ENCODE results near the gene KMT2D.
"Not testable (repeated sequence)": the region's sequence is repeated elsewhere in the genome, so short reads cannot be mapped to it uniquely, and the experiment has no call there.

The KMT2D gene

DNA sequence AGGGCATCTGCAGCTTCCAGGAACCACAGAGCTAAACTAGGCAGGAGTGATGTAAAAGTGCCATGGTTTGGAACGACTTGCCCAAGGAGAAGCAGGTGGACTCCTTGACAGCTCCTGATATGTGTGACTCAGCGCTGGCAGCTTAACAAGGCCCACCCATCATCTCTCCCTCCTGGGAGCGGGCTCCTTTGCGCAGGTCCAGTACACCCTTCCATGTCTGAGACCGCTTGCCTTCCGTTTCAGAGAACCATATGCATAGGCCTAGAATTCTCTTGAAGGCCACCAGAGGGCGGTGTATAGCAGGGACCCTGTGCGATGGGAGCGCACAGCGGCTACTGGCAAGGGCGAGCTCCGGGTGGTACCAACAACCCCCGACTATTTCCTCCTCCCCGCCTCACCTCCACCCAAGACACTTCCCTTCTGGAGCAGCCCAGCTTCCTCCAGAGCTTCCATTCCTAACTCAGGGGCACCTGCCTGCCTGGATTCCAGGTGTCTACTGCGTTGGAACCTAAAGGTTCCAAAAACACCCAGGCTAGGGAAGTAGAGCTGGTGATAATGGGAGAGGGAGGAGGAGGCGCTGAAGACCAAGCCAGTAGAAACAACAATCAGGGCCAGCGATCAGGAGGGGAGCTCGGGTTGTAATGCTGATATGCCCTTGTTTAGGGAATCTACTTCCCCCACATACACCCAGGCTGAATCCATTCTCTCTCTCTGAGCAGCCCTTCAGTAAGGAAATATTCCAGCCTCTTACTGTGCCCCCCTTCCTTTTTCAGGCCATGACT lies 27.7 kb upstream of the KMT2D start:
- DNase-seq (ENCODE audit: low read depth), result peak; percentile 69

DNA sequence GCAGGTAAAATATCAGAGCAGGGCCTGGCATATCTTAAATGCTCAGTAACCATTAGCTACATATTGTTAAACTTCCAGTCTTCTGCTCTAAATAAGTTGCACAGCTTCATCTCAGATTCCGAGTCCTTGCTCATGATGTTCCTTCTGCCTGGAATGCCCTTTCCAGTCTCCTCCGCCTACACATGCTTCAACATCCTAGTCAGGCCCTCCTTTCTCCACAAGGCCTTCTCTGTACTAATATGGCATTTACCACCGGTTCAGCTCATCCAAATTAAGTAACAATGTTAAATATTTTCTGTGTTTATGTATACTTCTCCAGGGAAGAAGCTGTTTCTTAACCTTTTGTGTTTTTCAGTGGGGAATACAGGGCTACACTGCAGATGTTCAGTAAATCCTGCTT lies 25.5 kb upstream of the KMT2D start:
- DNase-seq (ENCODE audit: low read depth), result no peak

DNA sequence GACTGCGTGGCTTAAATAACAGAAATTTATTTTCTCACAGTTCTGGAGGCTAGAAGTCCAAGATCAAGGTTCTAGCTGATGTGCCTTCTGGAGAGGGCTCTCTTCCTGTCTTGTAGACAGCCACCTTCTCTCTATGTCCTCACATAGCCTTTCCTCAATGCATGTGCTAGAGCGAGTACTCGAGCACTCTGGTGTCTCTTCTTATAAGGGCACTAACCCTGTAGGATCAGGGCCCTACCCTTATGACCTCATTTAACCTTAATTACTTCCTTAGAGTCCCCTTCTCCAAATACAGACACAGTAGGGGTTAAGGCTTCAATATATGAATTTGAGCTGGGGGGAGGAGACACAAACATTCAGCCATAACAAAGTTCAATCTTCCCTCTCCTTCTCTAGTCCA lies 23.8 kb upstream of the KMT2D start:
- no peak for DNase-seq (ENCODE audit: low read depth)

DNA sequence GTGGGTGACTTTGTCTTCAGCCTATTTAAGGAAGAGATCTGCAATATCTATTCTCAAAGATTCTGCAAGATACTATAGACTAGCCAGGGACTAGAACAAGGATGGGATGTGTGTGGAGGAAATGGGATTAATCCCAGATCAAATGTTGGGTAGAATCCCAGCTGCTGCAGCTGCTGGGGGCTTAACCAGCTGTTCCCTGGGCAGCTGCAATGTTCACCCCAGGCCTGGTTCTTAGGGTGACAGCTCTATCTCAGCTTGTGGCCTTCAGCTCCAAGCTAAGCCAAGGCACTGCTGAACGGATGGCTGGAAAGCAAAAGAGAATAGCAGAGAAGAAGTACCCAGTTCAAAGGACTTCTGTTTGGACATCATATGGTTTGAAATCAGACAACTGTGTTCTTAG lies 19.2 kb upstream of the KMT2D start:
- no peak for DNase-seq (ENCODE audit: low read depth)

DNA sequence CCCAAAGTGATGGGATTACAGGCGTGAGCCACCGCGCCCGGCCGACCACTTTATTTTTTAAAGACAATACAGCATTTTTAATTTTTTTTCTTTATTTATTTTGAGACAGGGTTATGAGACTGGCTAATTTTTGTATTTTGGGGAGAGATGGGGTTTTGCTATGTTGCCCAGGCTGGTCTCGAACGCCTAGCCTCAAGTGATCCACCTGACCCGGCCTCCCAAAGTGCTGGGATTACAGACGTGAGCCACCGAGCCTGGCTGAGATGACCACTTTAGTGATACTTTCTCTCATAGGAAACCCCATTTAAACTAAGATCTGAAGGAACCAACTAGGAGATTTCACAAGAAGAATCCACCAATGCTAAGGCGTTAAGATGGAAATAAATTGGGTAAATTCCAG lies 10.4 kb upstream of the KMT2D start:
- DNase-seq (ENCODE audit: low read depth), result no peak

DNA sequence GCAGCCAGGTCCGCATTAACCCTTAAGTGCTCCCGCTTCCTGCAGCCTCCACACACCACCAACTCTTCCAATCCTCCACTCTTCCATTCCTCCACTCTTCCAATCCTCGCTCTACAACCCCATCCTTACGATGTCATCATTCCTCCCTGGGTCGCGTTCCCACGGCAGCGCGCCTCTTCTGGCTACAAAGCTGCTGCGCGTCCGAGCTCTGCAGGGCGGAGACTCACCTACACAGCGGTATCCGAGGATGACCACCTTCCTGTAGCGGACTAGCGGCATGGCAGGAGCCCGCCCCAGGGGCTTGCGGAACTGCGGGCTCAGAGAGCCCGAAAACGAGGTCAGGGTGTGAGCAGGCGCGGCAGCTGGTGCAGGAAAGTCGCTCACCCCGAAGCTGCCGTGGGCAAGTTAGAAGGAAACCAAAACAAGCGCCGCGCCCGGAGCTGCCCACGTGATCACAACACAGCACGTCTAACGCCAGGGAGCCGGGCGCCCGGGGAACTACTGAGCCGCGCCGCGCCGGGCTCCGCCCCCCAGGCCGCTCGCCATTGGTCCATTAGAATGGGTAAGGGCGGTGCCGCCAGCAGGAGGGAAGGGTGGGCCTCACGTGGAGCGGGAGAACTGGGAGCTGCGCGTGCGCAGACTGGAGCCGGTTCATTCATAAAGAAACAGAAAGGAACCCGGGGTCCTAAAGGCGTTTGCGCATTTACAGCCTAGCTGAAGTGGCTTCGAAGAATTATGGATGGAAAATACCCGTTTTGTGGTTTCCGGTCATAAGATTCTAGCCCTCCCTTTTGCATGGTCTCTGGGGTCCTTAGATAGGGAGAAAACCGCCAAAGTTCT lies 9.1 kb upstream of the KMT2D start, which contains the start of gene RHEBL1:
TSS of gene RHEBL1 (minus strand) at position 473 of the 840 bp plus-strand sequence. CDS start at position 279, 194 bp downstream.
- DNase-seq (ENCODE audit: low read depth), result peak; percentile 67

DNA sequence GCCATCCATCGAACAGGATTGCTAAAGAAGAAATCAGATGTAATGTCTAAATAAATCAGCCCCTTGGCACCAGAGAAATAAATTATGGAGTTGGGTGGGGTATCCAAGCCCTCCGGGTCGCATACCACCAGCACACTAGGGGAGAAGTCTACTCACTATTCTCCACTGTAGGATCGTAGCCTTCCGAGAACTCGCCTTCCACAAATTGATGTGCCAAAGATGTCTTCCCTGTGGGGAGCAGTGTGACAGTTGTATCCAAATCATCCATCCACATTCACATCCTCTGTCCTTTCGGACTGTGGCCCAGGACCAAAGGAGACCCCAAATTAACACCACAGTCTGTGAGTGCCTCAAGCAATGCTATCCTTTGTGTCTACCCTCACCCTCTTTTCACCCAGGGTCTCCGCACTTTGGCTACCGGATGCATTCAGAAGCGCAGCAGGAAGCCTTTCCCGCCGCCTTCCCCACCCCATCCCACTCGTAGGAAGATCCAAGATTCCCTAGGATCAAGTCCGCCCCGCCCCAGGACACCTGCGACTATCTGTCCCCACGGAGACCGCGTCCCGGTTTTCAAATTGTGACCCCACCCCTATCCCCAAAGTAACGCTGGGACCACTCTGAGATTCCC lies 8.4 kb upstream of the KMT2D start:
- DNase-seq (ENCODE audit: low read depth), result no peak

DNA sequence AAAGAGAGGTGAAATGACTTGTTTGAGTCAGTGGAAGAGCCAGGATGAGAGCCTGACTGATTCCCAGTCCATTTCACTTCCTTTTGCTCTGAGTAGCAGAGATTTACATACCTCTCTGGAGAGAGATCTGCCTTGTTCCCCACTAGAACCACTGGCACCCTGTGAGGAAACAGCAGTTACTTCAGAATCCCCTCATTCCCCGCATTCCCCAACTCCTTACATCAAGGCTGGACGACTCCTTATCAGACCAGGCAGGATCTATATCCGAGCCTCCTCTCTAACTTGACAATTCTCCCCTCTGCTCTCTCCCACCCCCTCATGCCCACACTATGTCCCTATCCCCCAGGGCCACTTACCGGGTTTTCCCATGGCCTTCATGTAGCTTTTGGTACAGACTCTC lies 5.5 kb upstream of the KMT2D start:
- no peak for DNase-seq (ENCODE audit: low read depth)

DNA sequence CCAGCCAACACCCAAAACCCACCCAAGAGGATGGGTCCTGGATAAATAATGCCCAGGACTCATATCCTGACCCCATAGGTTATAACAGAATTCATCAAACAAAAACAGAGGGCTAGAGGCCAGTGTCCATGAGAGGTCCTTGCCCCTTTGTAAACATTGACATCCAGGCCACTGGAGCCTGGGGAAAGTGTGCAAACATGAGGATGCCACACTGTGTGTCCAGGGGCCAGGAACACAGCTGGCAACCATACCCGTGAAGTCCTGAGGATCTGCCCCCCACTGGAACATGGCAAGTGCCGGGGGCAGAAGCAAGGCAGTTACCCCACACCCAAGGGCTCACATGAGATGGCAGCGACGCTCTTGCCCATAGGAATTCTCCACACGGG lies 4.2 kb upstream of the KMT2D start:
- no peak for DNase-seq (ENCODE audit: low read depth)

DNA sequence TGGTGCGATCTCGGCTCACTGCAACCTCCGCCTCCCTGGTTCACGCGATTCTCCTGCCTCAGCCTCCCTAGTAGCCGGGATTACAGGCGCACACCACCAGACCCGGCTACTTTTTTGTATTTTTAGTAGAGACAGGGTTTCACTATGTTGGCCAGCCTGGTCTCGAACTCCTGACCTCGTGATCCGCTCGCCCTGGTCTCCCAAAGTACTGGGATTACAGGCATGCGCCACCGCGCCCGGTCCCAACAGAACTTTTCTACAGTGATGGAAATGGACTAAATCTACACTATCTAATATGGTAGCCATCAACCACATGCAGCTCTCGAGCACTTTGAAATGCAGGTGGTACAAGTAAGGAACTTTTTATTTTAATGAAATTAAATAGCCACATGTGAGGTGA lies 1.3 kb upstream of the KMT2D start:
- DNase-seq (ENCODE audit: low read depth), result not testable (repeated sequence)

DNA sequence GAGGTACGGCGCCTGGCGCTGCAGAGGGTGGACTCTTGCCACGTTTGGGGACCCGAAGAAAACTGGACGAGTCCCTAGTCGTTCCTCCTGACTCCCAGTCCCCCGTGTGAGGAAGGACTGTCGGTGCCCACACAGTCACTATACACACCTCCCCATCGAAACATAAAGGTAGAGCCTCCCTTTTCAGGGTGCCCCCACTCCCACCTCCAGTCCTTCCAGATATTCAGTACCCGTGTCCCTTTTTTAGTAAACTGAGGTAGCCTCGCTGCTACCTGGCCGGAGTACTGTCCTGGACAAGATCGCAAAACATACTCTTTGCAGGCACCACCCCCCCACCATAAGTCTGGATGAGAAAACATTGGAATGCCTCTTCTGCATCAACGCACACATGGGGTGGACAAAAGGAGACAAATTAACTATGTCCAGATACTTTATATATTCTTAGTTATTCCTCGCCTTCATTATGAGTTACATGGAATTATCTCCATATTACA lies 610 bp upstream of the KMT2D start:
- no peak for DNase-seq (ENCODE audit: low read depth)

DNA sequence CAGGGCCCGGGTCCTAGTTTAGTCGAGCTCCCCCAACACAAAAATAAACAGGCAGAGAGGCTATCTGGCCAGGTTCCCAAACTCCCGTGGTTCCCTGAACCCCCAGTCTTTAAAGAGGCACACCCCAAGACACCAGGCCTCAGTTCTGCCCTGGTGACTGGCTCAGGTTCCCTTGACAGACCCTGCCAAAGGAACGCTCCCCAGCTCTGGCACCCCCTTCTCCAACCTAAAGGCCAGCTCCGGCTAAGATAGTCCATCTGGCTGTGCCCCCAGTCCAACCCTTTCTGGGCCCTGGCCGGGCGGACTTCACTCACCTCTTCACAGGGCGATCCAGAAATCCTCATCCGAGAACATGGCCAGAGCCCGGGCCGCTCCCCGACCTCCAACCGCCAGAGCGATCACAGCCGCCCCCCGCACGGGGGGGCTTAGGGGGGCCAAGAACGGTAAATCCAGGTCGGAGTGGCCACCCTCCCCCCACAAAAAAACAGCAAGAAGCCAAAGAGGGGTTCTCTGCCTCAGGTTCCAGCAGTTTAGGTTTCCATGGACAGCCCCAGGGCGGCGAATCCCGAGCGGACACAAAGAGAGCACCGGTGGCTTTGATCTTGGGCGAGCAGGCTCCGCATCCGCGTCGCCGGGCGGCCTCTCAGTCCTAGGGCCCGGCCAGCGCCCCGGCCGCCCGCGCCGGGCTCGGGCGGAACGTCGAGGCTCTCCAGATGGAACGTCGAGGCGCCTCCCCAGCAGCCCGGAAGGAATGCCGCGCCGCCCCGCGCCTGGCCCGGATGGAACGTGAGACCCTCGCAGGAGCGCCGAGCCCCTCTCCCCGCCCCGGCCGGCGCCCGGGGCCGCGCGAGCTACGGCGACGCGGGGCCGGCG lies 1.1 kb downstream of the KMT2D start:
- DNase-seq (ENCODE audit: low read depth), result no peak

DNA sequence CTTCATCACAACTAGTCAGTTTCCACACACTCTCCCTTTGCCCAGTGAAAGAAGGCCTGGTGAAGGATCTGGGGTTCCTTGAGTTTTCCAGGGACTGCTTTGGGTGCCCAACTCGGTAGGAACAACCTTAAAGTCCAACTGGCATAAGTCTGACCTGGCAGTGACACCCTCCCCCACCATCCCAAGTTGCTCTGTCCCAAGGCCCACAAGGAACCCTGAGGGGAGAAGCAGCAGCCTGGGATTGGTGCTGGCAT lies 1.6 kb downstream of the KMT2D start:
- no peak for DNase-seq (ENCODE audit: low read depth)

DNA sequence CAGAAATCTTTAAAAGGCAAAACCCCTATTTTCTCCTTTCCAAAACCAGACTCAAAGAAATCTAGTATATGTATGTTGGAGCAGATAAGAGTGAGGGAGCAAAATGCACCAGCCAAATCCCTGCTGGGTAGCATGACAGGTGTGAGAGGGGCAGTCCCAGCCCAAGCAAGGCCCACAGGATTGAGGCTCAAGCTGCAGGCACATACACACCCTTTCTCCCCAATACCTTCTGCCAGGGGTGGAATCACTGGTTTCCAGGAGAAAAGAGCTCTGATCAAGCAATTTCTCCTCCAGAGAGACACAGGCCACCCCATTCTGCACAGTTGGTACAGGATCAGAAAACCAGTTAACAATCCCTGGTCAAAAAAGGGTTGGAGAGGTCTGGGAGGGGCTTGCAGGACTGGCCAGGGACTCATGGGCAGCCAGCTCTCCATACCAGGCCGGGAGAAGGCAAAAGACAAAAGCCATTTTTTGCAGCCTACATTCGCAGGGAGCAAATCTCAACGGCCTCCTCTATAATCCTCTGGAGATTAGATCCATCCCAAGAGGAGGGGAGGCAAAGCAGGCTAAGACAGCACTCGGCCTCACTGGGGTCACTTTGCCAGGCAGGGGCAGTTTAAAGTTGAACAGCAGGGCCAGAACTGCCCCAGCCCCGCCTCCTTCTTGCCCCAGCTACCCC lies 2.1 kb downstream of the KMT2D start:
- no peak for DNase-seq (ENCODE audit: low read depth)

DNA sequence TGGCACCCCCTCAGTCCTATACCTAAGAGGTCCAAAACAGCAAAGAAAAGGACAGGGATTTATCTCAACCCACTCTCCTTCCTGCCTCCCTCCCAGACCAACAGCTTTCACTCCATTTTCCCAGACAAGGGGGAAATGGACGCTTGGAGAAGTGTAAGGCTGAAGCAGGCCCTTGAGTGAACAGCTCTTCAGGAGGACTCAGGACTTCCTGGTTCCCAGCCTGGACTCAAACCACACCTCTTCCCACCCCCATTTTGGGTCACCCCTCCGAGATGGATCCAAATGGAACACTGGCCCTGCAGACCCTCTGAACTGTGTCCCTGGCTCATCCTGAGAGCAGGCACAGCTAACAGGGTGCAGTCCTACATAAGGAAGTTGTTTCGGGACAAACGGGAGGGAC lies 2.7 kb downstream of the KMT2D start:
- DNase-seq (ENCODE audit: low read depth), result no peak

DNA sequence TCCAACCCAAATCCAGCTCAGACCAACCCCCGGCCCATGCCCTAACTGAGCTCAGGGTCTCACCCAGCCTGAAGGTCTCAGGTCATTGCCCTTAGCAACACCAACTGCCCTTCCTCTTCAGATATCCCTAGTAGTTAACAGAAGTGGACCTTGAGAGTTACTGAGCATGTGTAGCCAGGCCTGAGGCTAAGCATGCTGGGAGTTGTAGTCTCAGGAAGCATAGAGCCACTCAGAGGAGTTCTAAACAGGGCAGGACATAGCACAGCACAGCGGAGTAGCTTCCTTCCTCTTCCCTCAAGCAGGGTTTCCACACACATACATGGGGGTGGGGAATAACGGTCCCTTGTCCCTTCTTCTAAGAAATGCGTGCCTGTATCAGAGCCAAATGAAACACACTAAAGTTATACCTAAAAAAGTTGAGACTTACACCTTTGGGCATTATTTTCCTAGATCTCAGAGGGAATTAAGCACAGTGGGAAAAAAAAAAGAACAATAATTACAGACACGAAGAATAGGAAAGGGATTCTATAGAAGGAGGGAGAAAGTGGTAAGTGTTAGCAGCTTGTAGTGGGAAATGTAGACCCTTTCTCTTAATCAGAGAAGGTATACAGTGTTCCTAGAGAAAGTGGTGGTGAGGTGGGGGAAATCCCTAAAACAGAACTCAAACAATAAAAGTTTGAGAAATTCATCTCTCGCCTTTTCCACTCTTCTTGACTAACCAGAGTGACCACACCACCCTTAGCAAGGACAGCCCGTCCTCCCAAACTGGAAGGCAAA lies 4.4 kb downstream of the KMT2D start:
- DNase-seq (ENCODE audit: low read depth), result peak; percentile 46

DNA sequence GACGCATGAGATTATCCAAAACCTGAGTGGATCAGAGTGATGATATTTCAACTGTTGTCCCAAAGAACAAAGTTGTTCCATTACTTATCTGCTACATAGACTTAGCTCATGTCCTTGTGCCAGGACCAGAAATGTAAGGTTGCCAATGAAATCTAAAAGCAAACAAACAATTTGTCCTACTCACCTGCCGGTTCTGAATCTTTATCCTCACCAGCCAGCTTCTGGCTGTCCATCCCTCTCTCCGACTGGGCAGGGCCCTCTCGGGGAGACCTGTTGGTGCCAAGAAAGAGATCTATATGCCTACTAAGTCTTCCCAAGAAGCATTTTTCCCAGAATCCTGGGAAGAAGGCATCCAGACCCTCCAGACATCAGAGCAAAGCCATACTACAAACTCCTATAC lies 5.5 kb downstream of the KMT2D start:
- no peak for DNase-seq (ENCODE audit: low read depth)

DNA sequence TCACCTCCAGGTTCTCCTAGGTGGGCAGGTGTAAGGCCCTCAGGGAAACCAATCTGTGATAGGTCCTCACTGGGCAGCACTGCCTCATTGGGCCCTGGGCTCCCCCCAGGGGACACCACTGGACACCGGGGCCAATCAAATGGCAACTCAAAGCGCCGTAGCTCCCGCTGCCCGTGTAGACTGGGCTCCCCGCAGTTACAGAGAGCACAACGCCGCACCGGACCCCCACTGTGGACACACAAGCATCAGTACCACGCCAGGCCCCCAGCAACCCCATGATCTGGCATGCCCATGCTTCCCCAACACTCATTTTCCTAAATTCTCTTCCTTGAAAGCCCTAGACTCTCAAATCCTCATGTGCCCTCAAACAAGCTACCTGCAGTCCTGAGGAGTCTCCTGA lies 6.1 kb downstream of the KMT2D start:
- DNase-seq (ENCODE audit: low read depth), result no peak

DNA sequence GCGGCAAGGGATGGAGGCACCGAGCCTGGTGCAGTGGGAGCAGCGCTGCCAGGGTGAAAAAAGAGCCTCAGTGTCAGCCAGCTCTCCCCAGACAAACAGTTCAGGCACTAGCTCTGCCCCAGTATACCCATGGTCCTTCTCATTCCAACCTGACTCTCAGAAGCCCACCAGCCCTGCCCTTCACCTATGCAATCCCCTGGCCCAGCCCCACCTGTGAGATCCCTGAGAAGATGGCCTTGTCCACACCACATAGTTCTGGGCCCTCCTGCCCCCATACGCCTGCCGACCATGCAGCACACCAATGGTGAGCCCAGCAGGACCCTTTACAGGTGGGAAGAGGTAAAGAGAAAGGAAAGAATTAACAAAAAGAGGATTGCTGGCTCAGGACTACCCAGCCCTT lies 6.5 kb downstream of the KMT2D start:
- DNase-seq (ENCODE audit: low read depth), result no peak

DNA sequence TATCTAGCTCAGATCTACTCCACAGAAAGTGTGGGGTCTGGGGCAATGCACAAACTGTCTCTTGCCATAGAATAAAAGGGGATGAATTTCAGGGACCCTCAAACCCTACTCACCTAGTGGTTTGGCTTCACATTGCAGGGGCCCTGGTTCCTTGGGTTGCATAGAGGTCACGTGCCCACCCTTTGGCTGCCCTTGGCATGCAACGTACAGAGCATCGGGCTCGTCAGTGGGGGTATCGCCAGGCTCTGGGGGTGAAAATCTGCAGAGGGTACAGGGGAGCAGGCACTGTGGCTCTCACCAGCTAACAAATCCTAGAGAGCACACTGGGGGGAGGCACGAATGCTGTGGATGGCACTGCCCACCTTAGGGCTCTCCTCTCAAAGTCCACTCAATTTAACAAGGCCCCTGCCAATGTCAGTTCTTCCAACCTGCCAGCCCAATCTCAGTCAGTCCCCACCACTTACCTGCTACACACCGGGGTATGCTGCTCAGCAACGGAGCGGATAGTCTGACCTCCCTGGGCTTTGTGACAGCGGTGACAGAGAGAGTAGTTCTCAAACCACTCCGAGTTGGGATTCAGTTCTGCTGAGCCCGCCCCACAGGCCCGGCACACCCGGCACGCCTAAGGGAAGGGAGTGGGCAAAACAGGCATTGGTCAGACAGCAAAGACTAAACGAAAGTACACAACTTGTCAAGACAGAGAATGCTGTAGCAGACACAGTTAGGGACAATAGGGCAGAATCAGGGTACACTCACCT lies 8.0 kb downstream of the KMT2D start:
- DNase-seq (ENCODE audit: low read depth), result no peak
